ENCODE results near the gene SNTB2. TPM values are rescaled to one million over a fixed set of nuclear protein-coding genes. Genes with fewer than 3 reads are reported as not detected.
A peak's percentile ranks its signal among the peaks of the same experiment; 100 is the strongest.

SNTB2 gene
- total and polyA plus RNA-seq, 2 of the 8 experiments (the other 6 are each of a cell fraction or from before 2014, with no cell fraction given), result 6.0 to 16.1 TPM

DNA sequence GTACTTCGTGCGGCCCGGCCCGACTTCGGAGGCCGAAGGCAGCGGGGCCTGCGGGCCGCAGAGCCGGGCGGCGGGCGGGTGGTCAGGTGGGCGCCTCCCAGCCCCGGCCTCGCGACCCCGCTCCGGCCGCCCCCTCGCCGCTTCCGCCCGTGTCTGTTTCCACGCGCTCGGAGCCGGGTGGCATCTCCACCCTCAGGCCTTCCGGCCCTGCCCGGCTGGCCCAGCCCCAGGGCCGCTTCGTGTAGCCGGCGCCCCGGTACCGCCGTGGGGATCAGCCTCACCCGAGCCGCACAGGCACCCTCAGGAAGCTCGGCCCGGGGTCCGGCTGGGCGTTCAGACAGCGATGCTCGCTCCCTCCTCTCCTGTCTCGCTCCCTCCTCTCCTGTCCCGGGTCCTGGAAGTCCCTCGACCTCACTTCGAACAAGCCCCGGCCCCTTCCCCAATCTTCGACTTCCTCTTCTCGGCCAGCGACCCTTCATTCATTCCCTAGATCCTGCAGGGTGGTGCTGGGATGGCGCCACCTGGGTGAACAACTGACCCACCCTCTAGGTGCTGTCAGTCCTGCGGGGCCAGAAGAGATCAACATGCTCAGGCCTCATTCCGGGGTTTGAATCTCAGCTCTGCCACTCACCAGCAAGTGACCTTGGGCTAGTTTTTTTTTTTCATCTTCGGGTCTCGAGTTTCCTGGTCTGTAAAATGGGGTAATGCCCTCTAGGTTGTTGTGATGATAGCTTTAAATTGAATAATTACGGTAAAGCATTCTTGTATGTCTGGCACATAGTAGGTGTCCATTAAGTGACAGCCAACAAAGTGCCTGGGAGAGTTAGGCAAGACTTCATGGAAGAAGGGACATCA, 124.8 kb downstream of the SNTB2 start:
- Histone ChIP-seq H2BK12ac (ENCODE audit: low read depth, low read length) (no peak overlapping the region), H4K20me1 (replicated peaks in 1 of 2; ENCODE audit: control insufficient read depth in 1 of 2, insufficient read depth in 2 of 2, low read length in 2 of 2) (peaks cover 5 to 6% of the 10 kb centered on the region in 2 experiments), H2AFZ (ENCODE audit: low read length) (no peak overlapping the region), H2BK5ac (ENCODE audit: low read depth, low read length) (no peak overlapping the region), H2BK15ac (ENCODE audit: low read length) (no peak overlapping the region), H3K14ac (ENCODE audit: insufficient read length) (no peak overlapping the region), H4K5ac (ENCODE audit: insufficient read length, low read depth, low read length) (no peak overlapping the region), H3K23ac (ENCODE audit: insufficient read length) (no peak overlapping the region), H3K4ac (replicated peaks; ENCODE audit: insufficient read length, low read depth, low read length) (no peak overlapping the region), H2BK120ac (replicated peaks; ENCODE audit: low read depth, low read length) (no peak overlapping the region), H3K9ac (replicated peaks in 1 of 4; ENCODE audit: extremely low read depth in 1 of 4, low read depth in 3 of 4, low read length in 3 of 4) (peak overlapping the region; percentile 51 to 80 (median 60)), H3K79me2 (ENCODE audit: control insufficient read depth in 1 of 2, insufficient read depth in 2 of 2, low read length in 2 of 2) (peaks cover 0 to 15% of the 10 kb centered on the region in 2 experiments; a peak in 1 of 4 replicates), H3K4me2 (ENCODE audit: insufficient read depth in 1 of 2, low read depth in 2 of 2, low read length in 2 of 2) (peak overlapping the region; percentile 65 to 66), H2AK5ac (ENCODE audit: low read depth, low read length) (no peak overlapping the region), H4K91ac (replicated peaks; ENCODE audit: insufficient read length, low read length) (no peak overlapping the region), H3K79me1 (ENCODE audit: low read depth, low read length) (no peaks in the 10 kb centered on the region; the same call in 1 of the 2 replicates), H3K4me1 (replicated peaks in 1 of 4; ENCODE audit: control insufficient read depth in 3 of 4, insufficient read depth in 4 of 4, low read length in 3 of 4) (peaks cover 0 to 4% (median 3%) of the 10 kb centered on the region in 4 experiments; a peak in 4 of 7 replicates), H3K27ac (ENCODE audit: low read depth, low read length) (0 out of 2 replicates have a peak overlapping the region, but pooled peaks have one; percentile 28), H3K23me2 (ENCODE audit: low read depth, low read length) (0 out of 2 replicates have a peak, but pooled peaks cover 3% of the 10 kb centered on the region), H4K8ac (ENCODE audit: extremely low read depth, insufficient read depth, low read length) (peak overlapping the region; percentile 96), H3K9me3 (ENCODE audit: insufficient read depth in 2 of 2, low read depth in 1 of 2, low read length in 1 of 2) (no peaks in the 10 kb centered on the region), H3K36me3 (ENCODE audit: control insufficient read depth in 2 of 4, insufficient read depth in 4 of 4, low read length in 3 of 4) (peaks cover 6 to 9% (median 7%) of the 10 kb centered on the region in 4 experiments; a peak in 5 of 8 replicates), H3K18ac (ENCODE audit: extremely low read depth, low read length) (no peak overlapping the region; the same call in 1 of the 2 replicates), H3K4me3 (ENCODE audit: extremely low read depth in 1 of 4, insufficient read depth in 2 of 4, low read depth in 3 of 4, low read length in 4 of 4) (peak overlapping the region; percentile 53 to 84 (median 78)), H3K27me3 (replicated peaks in 1 of 4; ENCODE audit: control insufficient read depth in 3 of 4, extremely low read depth in 1 of 4, insufficient read depth in 3 of 4, low read length in 3 of 4) (no peaks in the 10 kb centered on the region), H3K56ac (replicated peaks; ENCODE audit: insufficient read length, low read depth, low read length) (no peak overlapping the region), H2BK20ac (ENCODE audit: low read length) (no peak overlapping the region)
- no peak for FAIRE-seq
- DNase-seq (ENCODE audit: low read depth in 1 of 2, low spot score in 2 of 2), result peak in 1 of 2 experiments; percentile 77
- CTCF ChIA-PET (ENCODE audit: partially characterized antibody), result interaction anchor here (0.6 to 1.9 kb wide), 8 partner anchors 11 to 360 kb away, joined by 3 to 7 read pairs (median 3); partner anchors contain the start of gene PDF
- POLR2A ChIA-PET (ENCODE audit: partially characterized antibody), result interaction anchor here (0.5 to 24.8 kb wide), 3 partner anchors 25 to 275 kb away, joined by 3 to 497 read pairs (median 6); partner anchors contain the start of genes COG8, NIP7, PDF and TMED6
- WGBS, 2 experiments (ENCODE audit: extremely low coverage in 1 of 2, insufficient coverage in 1 of 2, insufficient read length in 1 of 2, insufficient replicate concordance in 2 of 2, low coverage in 1 of 2, low lambda C conversion rate in 2 of 2, missing lambda C conversion rate in 1 of 2), result 10% methylated on average over 28 of the region's 59 CpGs; no CpG with 5 or more reads in 1 of the 2 experiments
- TF ChIP-seq SRF (IDR thresholded peaks at IDR 0.05; ENCODE audit: low read depth, low read length), result no peak
- TF ChIP-seq, protein P1, sequence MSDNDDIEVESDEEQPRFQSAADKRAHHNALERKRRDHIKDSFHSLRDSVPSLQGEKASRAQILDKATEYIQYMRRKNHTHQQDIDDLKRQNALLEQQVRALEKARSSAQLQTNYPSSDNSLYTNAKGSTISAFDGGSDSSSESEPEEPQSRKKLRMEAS (IDR thresholded peaks at IDR 0.05), result peak; percentile 57
- no peak for TF ChIP-seq TCF12 (IDR thresholded peaks at IDR 0.05; ENCODE audit: low read depth, low read length)
- peak; percentile 13 to 81; a peak in 1 of 4 replicates for TF ChIP-seq SIN3A (conservative IDR thresholded peaks at IDR 0.05 in 1 of 2, IDR thresholded peaks at IDR 0.05 in 1 of 2; ENCODE audit: low read depth in 1 of 2, low read length in 2 of 2)
- no peak for TF ChIP-seq RXRA (IDR thresholded peaks at IDR 0.05; ENCODE audit: insufficient read depth, low read depth, low read length)
- TF ChIP-seq BRCA1 (IDR thresholded peaks at IDR 0.05; ENCODE audit: low read depth, low read length), result no peak
- TF ChIP-seq RAD21 (IDR thresholded peaks at IDR 0.05 in 1 of 2, conservative IDR thresholded peaks at IDR 0.05 in 1 of 2; ENCODE audit: low read depth in 2 of 2, low read length in 2 of 2), result 0 out of 4 replicates have a peak, but pooled peaks of 1 of the 2 experiments have one; percentile 5
- no peak for TF ChIP-seq EZH2 (IDR thresholded peaks at IDR 0.05; ENCODE audit: low read depth, low read length, severe bottlenecking)
- TF ChIP-seq EP300 (IDR thresholded peaks at IDR 0.05; ENCODE audit: borderline replicate concordance in 1 of 2, low read depth in 2 of 2, low read length in 2 of 2), result no peak
